K562 (cell line): ENCODE measurements around the gene ULBP2. TPM values are rescaled to one million over a fixed set of nuclear protein-coding genes. Genes with fewer than 3 reads are reported as not detected.
"Not testable (repeated sequence)": the region's sequence is repeated elsewhere in the genome, so short reads cannot be mapped to it uniquely, and the experiment has no call there.

Source experiments
- ATAC-seq: fragments of 200-7000 bp; cut with Tn5 transposase; 3 replicates; pipeline ENCODE4 v1.9.1; 2020; ENCODE audit warnings: moderate library complexity
- BruUV-seq: library from RNA; stranded (reverse); fragments of 400-500 nt; replicated peaks from 2 replicates; lab custom pipeline; 2021; lab: Mats Ljungman, UMichigan
- CTCF ChIA-PET: fragments of 300-600 bp; formaldehyde crosslinking; extraction: SDS; loops from one replicate; lab custom pipeline; 2021; ENCODE audit warnings: low intra/inter-chr PET ratio; lab: Yijun Ruan, JAX
- POLR2A ChIA-PET: fragments of 300-600, 350-650 bp; sonication (Branson Sonifier 250); formaldehyde crosslinking; extraction: SDS; loops from one replicate; lab custom pipeline; 2021; ENCODE audit warnings: antibody characterized with exemption, inconsistent platforms; lab: Yijun Ruan, JAX
- DNase-seq, 4 experiments: peaks; one replicate each; pipeline versions ENCODE4 v3.0.0 to v3.0.0-alpha.2; 2011 to 2018; ENCODE audit warnings: low spot score in 3 of 4, mixed read lengths in 3 of 4; ENCODE audit errors: extremely low read depth in 1 of 4
- FAIRE-seq: peaks from 2 replicates; lab custom pipeline; 2011; peaks lifted over from hg19 to GRCh38; lab: Jason Lieb, UNC
- H2AFZ ChIP-seq: 2 replicates; pipeline ENCODE4 v1.6.0; 2011; ENCODE audit warnings: low read depth, low read length, control low read depth, inconsistent platforms
- H3K27ac ChIP-seq: fragments of 200-600 bp; 3 replicates; pipeline ENCODE4 v1.8.0; 2011; ENCODE audit warnings: low read depth, mild to moderate bottlenecking, control low read depth, inconsistent platforms, low read length, moderate library complexity, mixed read lengths; ENCODE audit errors: extremely low read depth
- H3K27me3 ChIP-seq, 2 experiments: fragments of 300-600 bp in 1 of 2; 2 replicates in 1 of 2; 3 replicates in 1 of 2; pipeline versions ENCODE4 v1.6.0 to v1.8.0; 2011; ENCODE audit warnings: inconsistent platforms in 2 of 2, low read length in 2 of 2, mild to moderate bottlenecking in 1 of 2, mixed read lengths in 1 of 2, moderate library complexity in 1 of 2; ENCODE audit not compliant: control insufficient read depth in 2 of 2, insufficient read depth in 2 of 2
- H3K36me3 ChIP-seq: fragments of 300-600 bp; 3 replicates; pipeline ENCODE4 v1.8.0; 2011; ENCODE audit warnings: mild to moderate bottlenecking, low read length, inconsistent platforms; ENCODE audit not compliant: control insufficient read depth, insufficient read depth
- H3K4me1 ChIP-seq, 2 experiments: fragments of 200-600 bp in 1 of 2; replicated peaks in 1 of 2; 2 replicates in 1 of 2; 3 replicates in 1 of 2; pipeline versions ENCODE4 v1.5.1 to v1.8.0; 2011; ENCODE audit warnings: inconsistent platforms in 2 of 2, low read length in 2 of 2, mild to moderate bottlenecking in 1 of 2, mixed read lengths in 1 of 2, moderate library complexity in 1 of 2; ENCODE audit not compliant: control insufficient read depth in 2 of 2, insufficient read depth in 2 of 2
- H3K4me2 ChIP-seq: 2 replicates; pipeline ENCODE4 v1.6.1; 2011; ENCODE audit warnings: low read length, control low read depth, inconsistent platforms, mixed read lengths; ENCODE audit not compliant: insufficient read depth
- H3K4me3 ChIP-seq: fragments of 200-600 bp; sonication (generic), shearing (Covaris generic); 2 replicates; pipeline ENCODE4 v1.5.1; 2016; ENCODE audit warnings: control low read depth, inconsistent platforms
- H3K79me2 ChIP-seq: fragments of 200-600 bp; 3 replicates; pipeline ENCODE4 v1.8.0; 2011; ENCODE audit warnings: low read length, inconsistent platforms; ENCODE audit not compliant: control insufficient read depth, insufficient read depth
- H3K9ac ChIP-seq, 2 experiments: 2 replicates each; pipeline versions ENCODE4 v1.6.0 to v1.6.1; 2011; ENCODE audit warnings: low read depth in 2 of 2, low read length in 2 of 2, control low read depth in 1 of 2, inconsistent platforms in 1 of 2, mild to moderate bottlenecking in 1 of 2, mixed read lengths in 1 of 2; ENCODE audit not compliant: insufficient read depth in 1 of 2
- H3K9me1 ChIP-seq: one replicate; pipeline ENCODE4 v1.6.0; 2011; ENCODE audit warnings: inconsistent platforms, mild to moderate bottlenecking, low read length, moderate library complexity; ENCODE audit not compliant: control insufficient read depth, insufficient read depth
- H3K9me3 ChIP-seq: replicated peaks from 2 replicates; pipeline ENCODE4 v1.5.1; 2011; ENCODE audit warnings: low read depth, low read length, inconsistent platforms; ENCODE audit not compliant: control insufficient read depth, insufficient read depth
- H4K20me1 ChIP-seq: replicated peaks from 2 replicates; pipeline ENCODE4 v1.6.1; 2011; ENCODE audit warnings: low read length, inconsistent platforms, mixed read lengths; ENCODE audit not compliant: control insufficient read depth, insufficient read depth
- CTBP1 ChIP-seq: fragments of 450-650 bp; IDR thresholded peaks from 2 replicates; pipeline ENCODE4 v1.6.1; 2016; ENCODE audit warnings: borderline replicate concordance
- EP300 ChIP-seq: IDR thresholded peaks from 2 replicates; pipeline ENCODE4 v1.6.1; 2012; ENCODE audit warnings: low read length, improper control_type of control experiment
- ESRRA ChIP-seq: fragments of 450-650 bp; IDR thresholded peaks from 2 replicates; pipeline ENCODE4 v1.6.1; 2014; ENCODE audit warnings: low read depth, mild to moderate bottlenecking, moderate library complexity, borderline replicate concordance
- FOSL1 ChIP-seq: fragments of 200-800 bp; sonication (Bioruptor generic); conservative IDR thresholded peaks from 2 replicates; pipeline ENCODE4 v1.6.1; 2016; ENCODE audit warnings: missing genetic modification characterization, missing compliant biosample characterization
- MYC ChIP-seq, 2 experiments: fragments of 250-450 bp in 1 of 2; sonication (Bioruptor Pico) in 1 of 2; IDR thresholded peaks; 2 replicates each; pipeline versions ENCODE4 v1.5.1 to v1.6.1; 2012 to 2021; ENCODE audit warnings: low read depth in 2 of 2, borderline replicate concordance in 1 of 2, improper control_type of control experiment in 1 of 2, low read length in 1 of 2, mild to moderate bottlenecking in 1 of 2, moderate library complexity in 1 of 2
- SRF ChIP-seq, 2 experiments: fragments of 250-450, 450-650 bp in 1 of 2; sonication (Bioruptor Pico) in 1 of 2; sonication (generic) in 1 of 2; formaldehyde crosslinking; IDR thresholded peaks; 2 replicates each; pipeline versions ENCODE4 v1.5.0 to v1.5.1; 2020 to 2022; ENCODE audit warnings: mild to moderate bottlenecking in 1 of 2, missing genetic modification reagents in 1 of 2
- WGBS: fragments of 100-300 bp; shearing (Covaris generic); methylation state at CpG from one replicate; pipeline ENCODE4 v1.1.6; 2016; ENCODE audit warnings: low coverage, mixed read lengths; ENCODE audit not compliant: insufficient coverage; ENCODE audit errors: missing lambda C conversion rate; 5-methylcytosine and 5-hydroxymethylcytosine counted together
- in situ Hi-C: fragments of 300-500 bp; cut with MboI; formaldehyde crosslinking; loops from 4 replicates; pipeline ENCODE4 v1.15.0; 2018; ENCODE audit warnings: inconsistent platforms, mixed read lengths
- intact Hi-C: fragments of 100-400 bp; cut with micrococcal nuclease; formaldehyde crosslinking; loops from 2 replicates; pipeline ENCODE4 v1.14.2; 2022
- polyA plus RNA-seq, 8 experiments: library from polyadenylated mRNA; depleted of rRNA in 4 of 8; stranded (reverse) in 5 of 8; unstranded in 3 of 8; fragments of >200 nt; fragmentation: Nextera tagmentation in 2 of 8; fragmentation: Illumina TruSeq in 1 of 8; extraction: Ambion mirVana in 2 of 8; extraction: Trizol in 1 of 8; gene quantifications; 2 replicates each; pipeline versions ENCODE4 v1.2.1 to v1.2.3, GENCODE V29; 2011 to 2014; ENCODE audit warnings: inconsistent platforms in 1 of 8, missing spikeins in 1 of 8
- total RNA-seq, 7 experiments: library from RNA; depleted of rRNA in 6 of 7; stranded (reverse); fragments of >200 nt in 6 of 7; fragmentation: Illumina TruSeq in 2 of 7; extraction: Trizol in 2 of 7; gene quantifications; 2 replicates each; pipeline versions ENCODE4 v1.2.1 to v1.2.3, GENCODE V29; 2011 to 2021; ENCODE audit warnings: low replicate concordance in 1 of 7

Gene ULBP2
- total and polyA plus RNA-seq, 9 of the 15 experiments (the other 6 are each of a cell fraction or from before 2014, with no cell fraction given) = 0.50 to 5.3 (median 1.2) TPM

- H3K27ac ChIP-seq; CTCF ChIA-PET; H3K9me3 ChIP-seq; DNase-seq; H3K4me3 ChIP-seq; H2AFZ ChIP-seq; BruUV-seq; H3K9me1 ChIP-seq; H4K20me1 ChIP-seq; POLR2A ChIA-PET; H3K36me3 ChIP-seq; H3K4me1 ChIP-seq; H3K9ac ChIP-seq; H3K4me2 ChIP-seq; in situ Hi-C loops; intact Hi-C loops; H3K79me2 ChIP-seq; TF ChIP-seq MYC (CRISPR knock-in tag; IDR thresholded peaks at IDR 0.05; ENCODE audit: borderline replicate concordance, low read depth): not testable (repeated sequence)
- ATAC-seq (peak; percentile 58), FAIRE-seq (peak; percentile 29)
- TF ChIP-seq FOSL1 (peak; percentile 74), MYC (IDR thresholded peaks at IDR 0.05; ENCODE audit: low read depth, low read length) (0 out of 2 replicates have a peak, but pooled peaks have one; percentile 32), EP300 (peak; percentile 17; the same call in 1 of the 2 replicates), CTBP1 (peak; percentile 49; the same call in 1 of the 2 replicates), SRF (CRISPR knock-in tag; IDR thresholded peaks at IDR 0.05) (peak; percentile 68 to 98; a peak in 3 of 4 replicates), ESRRA (0 out of 2 replicates have a peak, but pooled peaks have one; percentile 35)
- H3K27me3 ChIP-seq = peaks cover 15 to 34% of the 10 kb centered on the region in 2 experiments
- WGBS = 0% methylated on average over 2 of the region's 2 CpGs
Observed at GRCh38 chr6:149953390-149953789, 11.6 kb downstream of the ULBP2 start.
